HEK293 (cell line): ENCODE data around the gene PIK3R4.

Experiments used
- CTCF ChIA-PET: fragments of 350-600 bp; formaldehyde crosslinking; extraction: SDS; loops from one replicate; lab custom pipeline; 2021; ENCODE audit warnings: antibody characterized with exemption; lab: Yijun Ruan, JAX
- POLR2A ChIA-PET: fragments of 300-600 bp; formaldehyde crosslinking; extraction: SDS; loops from one replicate; lab custom pipeline; 2020; ENCODE audit warnings: antibody characterized with exemption, inconsistent platforms; lab: Yijun Ruan, JAX
- H3K27ac ChIP-seq: fragments of 200-500 bp; sonication (Bioruptor generic); 2 replicates; pipeline ENCODE4 v1.5.1; 2014; ENCODE audit warnings: low read depth, low read length, control low read depth, inconsistent platforms; ENCODE audit errors: extremely low read depth
- H3K36me3 ChIP-seq, 2 experiments: fragments of 200-500 bp in 1 of 2; sonication (Bioruptor generic) in 1 of 2; 1 replicate in 1 of 2; 2 replicates in 1 of 2; pipeline ENCODE4 v1.5.1; 2014 to 2017; ENCODE audit warnings: inconsistent platforms in 2 of 2, low read length in 2 of 2; ENCODE audit not compliant: control insufficient read depth in 2 of 2, insufficient read depth in 1 of 2
- H3K4me1 ChIP-seq: fragments of 200-500 bp; sonication (Bioruptor generic); 2 replicates; pipeline ENCODE4 v1.5.1; 2014; ENCODE audit warnings: mild to moderate bottlenecking, low read length, inconsistent platforms; ENCODE audit not compliant: control insufficient read depth, insufficient read depth
- H3K4me3 ChIP-seq: 2 replicates; pipeline ENCODE4 v1.5.1; 2011; ENCODE audit warnings: low read depth, mild to moderate bottlenecking, control low read depth, low read length, moderate library complexity
- H3K9me3 ChIP-seq: fragments of 200-500 bp; sonication (Bioruptor generic); 2 replicates; pipeline ENCODE4 v1.5.1; 2014; ENCODE audit warnings: low read depth, low read length, inconsistent platforms; ENCODE audit not compliant: control insufficient read depth, insufficient read depth
- ATF2 ChIP-seq: fragments of 450-650 bp; formaldehyde crosslinking; IDR thresholded peaks from 2 replicates; pipeline ENCODE4 v1.5.1; 2016; ENCODE audit warnings: missing biosample characterization, missing genetic modification characterization, low read depth
- GLIS1 ChIP-seq: fragments of 450-650 bp; formaldehyde crosslinking; IDR thresholded peaks from 2 replicates; pipeline ENCODE4 v1.5.1; 2016; ENCODE audit warnings: missing biosample characterization, missing genetic modification characterization
- GLIS2 ChIP-seq: fragments of 450-650 bp; formaldehyde crosslinking; IDR thresholded peaks from 2 replicates; pipeline ENCODE4 v1.5.1; 2016; ENCODE audit warnings: missing biosample characterization, missing genetic modification characterization
- SALL2 ChIP-seq: fragments of 450-650 bp; formaldehyde crosslinking; IDR thresholded peaks from 2 replicates; pipeline ENCODE4 v1.5.0; 2017; ENCODE audit warnings: missing biosample characterization, mild to moderate bottlenecking, missing genetic modification characterization, borderline replicate concordance
- SETDB1 ChIP-seq: IDR thresholded peaks from one replicate; pipeline ENCODE4 v1.6.1; 2017; ENCODE audit warnings: mild to moderate bottlenecking, low read length, moderate library complexity, mixed read lengths; ENCODE audit not compliant: insufficient read length
- ZBTB21 ChIP-seq: fragments of 450-650 bp; formaldehyde crosslinking; IDR thresholded peaks from 2 replicates; pipeline ENCODE4 v1.5.1; 2017; ENCODE audit warnings: missing biosample characterization, missing genetic modification characterization
- ZFHX2 ChIP-seq: fragments of 450-650 bp; formaldehyde crosslinking; conservative IDR thresholded peaks from 2 replicates; pipeline ENCODE4 v1.5.1; 2016; ENCODE audit warnings: missing biosample characterization, missing genetic modification characterization
- ZNF10 ChIP-seq: fragments of 450-650 bp; formaldehyde crosslinking; IDR thresholded peaks from 2 replicates; pipeline ENCODE4 v1.5.1; 2017; ENCODE audit warnings: missing biosample characterization, missing genetic modification characterization
- ZNF23 ChIP-seq: fragments of 450-650 bp; formaldehyde crosslinking; IDR thresholded peaks from 2 replicates; pipeline ENCODE4 v1.5.1; 2016; ENCODE audit warnings: missing biosample characterization, missing genetic modification characterization, borderline replicate concordance
- ZNF280D ChIP-seq: fragments of 450-650 bp; formaldehyde crosslinking; IDR thresholded peaks from 2 replicates; pipeline ENCODE4 v1.5.1; 2016; ENCODE audit warnings: missing biosample characterization, missing genetic modification characterization
- ZNF302 ChIP-seq: fragments of 450-650 bp; formaldehyde crosslinking; IDR thresholded peaks from 2 replicates; pipeline ENCODE4 v1.5.1; 2016; ENCODE audit warnings: missing biosample characterization, missing genetic modification characterization, low read depth
- ZNF324 ChIP-seq: fragments of 450-650 bp; formaldehyde crosslinking; IDR thresholded peaks from 2 replicates; pipeline ENCODE4 v1.5.1; 2016; ENCODE audit warnings: missing biosample characterization, missing genetic modification characterization
- ZNF366 ChIP-seq: fragments of 450-650 bp; formaldehyde crosslinking; conservative IDR thresholded peaks from 2 replicates; pipeline ENCODE4 v1.5.1; 2016; ENCODE audit warnings: missing biosample characterization, missing genetic modification characterization
- ZNF398 ChIP-seq: fragments of 450-650 bp; formaldehyde crosslinking; IDR thresholded peaks from 2 replicates; pipeline ENCODE4 v1.5.1; 2017; ENCODE audit warnings: missing biosample characterization, missing genetic modification characterization
- ZNF426 ChIP-seq: fragments of 450-650 bp; formaldehyde crosslinking; IDR thresholded peaks from 2 replicates; pipeline ENCODE4 v1.5.1; 2017; ENCODE audit warnings: missing biosample characterization, missing genetic modification characterization, mild to moderate bottlenecking, inconsistent platforms, moderate library complexity
- ZNF473 ChIP-seq: fragments of 450-650 bp; formaldehyde crosslinking; IDR thresholded peaks from 2 replicates; pipeline ENCODE4 v1.5.1; 2017; ENCODE audit warnings: missing biosample characterization, missing genetic modification characterization
- ZNF48 ChIP-seq: fragments of 450-650 bp; formaldehyde crosslinking; IDR thresholded peaks from 2 replicates; pipeline ENCODE4 v1.5.1; 2016; ENCODE audit warnings: missing biosample characterization, missing genetic modification characterization
- ZNF514 ChIP-seq: fragments of 450-650 bp; formaldehyde crosslinking; IDR thresholded peaks from 2 replicates; pipeline ENCODE4 v1.5.1; 2016; ENCODE audit warnings: missing biosample characterization, missing genetic modification characterization
- ZNF518A ChIP-seq: fragments of 450-650 bp; formaldehyde crosslinking; conservative IDR thresholded peaks from 2 replicates; pipeline ENCODE4 v1.5.1; 2016; ENCODE audit warnings: low read depth, missing biosample characterization, missing genetic modification characterization
- ZNF629 ChIP-seq: fragments of 450-650 bp; formaldehyde crosslinking; IDR thresholded peaks from 2 replicates; pipeline ENCODE4 v1.5.1; 2017; ENCODE audit warnings: missing biosample characterization, missing genetic modification characterization
- ZNF785 ChIP-seq: fragments of 450-650 bp; formaldehyde crosslinking; IDR thresholded peaks from 2 replicates; pipeline ENCODE4 v1.5.1; 2016; ENCODE audit warnings: missing biosample characterization, missing genetic modification characterization
- ZXDB ChIP-seq: fragments of 450-650 bp; formaldehyde crosslinking; IDR thresholded peaks from 2 replicates; pipeline ENCODE4 v1.5.1; 2016; ENCODE audit warnings: missing biosample characterization, missing genetic modification characterization

PIK3R4 gene

DNA sequence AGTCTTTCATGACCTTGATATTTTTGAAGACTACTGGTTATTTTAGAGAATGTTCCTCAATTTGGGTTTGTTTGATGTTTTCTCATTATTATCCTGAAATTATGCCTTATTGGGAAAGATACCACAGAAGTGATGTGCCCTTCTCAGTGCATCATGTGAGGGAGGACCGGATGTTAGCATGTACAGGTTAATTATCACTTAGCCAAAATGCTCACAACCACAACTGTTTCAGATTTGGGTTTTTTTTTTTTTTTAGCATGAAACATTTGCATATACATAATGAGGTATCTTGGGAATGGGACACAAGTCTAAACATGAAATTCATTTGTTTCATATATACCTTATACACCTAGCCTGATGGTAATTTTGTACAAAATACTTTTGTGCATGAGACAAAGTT lies 59.8 kb downstream of the PIK3R4 start (continued):
- TF ChIP-seq ZNF518A (tag by site-specific recombination) (no peak), GLIS2 (tag by site-specific recombination) (no peak), ZXDB (no peak)
- TF ChIP-seq, all 188 proteins: peak for 0

GRCh38 chr3:130682131-130682530 lies 64.5 kb downstream of the PIK3R4 start:
- Histone ChIP-seq H3K4me1 (no peaks in the 10 kb centered on the region), H3K4me3 (no peak overlapping the region), H3K9me3 (no peaks in the 10 kb centered on the region), H3K36me3 (peaks cover 16 to 80% of the 10 kb centered on the region in 2 experiments), H3K27ac (no peak overlapping the region)
- POLR2A ChIA-PET: no interaction called here
- TF ChIP-seq ZNF473 (no peak), ZNF23 (tag by site-specific recombination) (no peak), ZFHX2 (tag by site-specific recombination) (no peak), ZNF48 (no peak), SETDB1 (no peak), ZNF10 (tag by site-specific recombination) (no peak), SALL2 (tag by site-specific recombination) (no peak), ZNF785 (no peak), ZNF302 (tag by site-specific recombination) (no peak), ZNF280D (tag by site-specific recombination) (no peak), ZNF426 (tag by site-specific recombination) (no peak)
- CTCF ChIA-PET: no interaction called here

DNA sequence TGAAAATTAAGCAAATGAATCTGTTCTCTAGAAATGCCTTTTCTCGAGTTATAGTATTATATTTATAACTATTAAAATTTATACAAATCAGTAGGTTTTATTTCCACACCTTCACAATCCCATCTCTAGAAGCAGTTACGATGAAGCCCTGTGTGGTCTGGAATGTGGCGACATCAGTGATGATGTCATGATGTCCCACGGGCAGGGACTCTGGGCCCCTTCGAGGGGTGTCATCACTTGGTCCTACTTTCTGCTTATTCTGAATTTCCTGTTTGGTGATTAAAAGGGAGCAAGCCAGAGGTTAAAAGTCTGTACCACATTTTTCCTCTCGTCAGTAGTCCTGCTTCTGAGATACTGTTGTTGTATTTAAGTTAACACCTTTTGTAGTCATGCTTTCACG lies 67.4 kb downstream of the PIK3R4 start:
- Histone ChIP-seq H3K4me1 (no peaks in the 10 kb centered on the region), H3K36me3 (peaks cover 16 to 83% of the 10 kb centered on the region in 2 experiments), H3K4me3 (no peak overlapping the region), H3K27ac (no peak overlapping the region), H3K9me3 (no peaks in the 10 kb centered on the region)
- ChIA-PET CTCF (no interaction called here), POLR2A (no interaction called here)
- TF ChIP-seq ZNF324 (tag by site-specific recombination): no peak
- 0 out of 2 replicates have a peak, but pooled peaks have one; percentile 18 for TF ChIP-seq ZNF366
- TF ChIP-seq ATF2: peak; percentile 69
- peak; percentile 73; the same call in 1 of the 2 replicates for TF ChIP-seq ZBTB21 (tag by site-specific recombination)
- no peak for TF ChIP-seq ZNF398 (tag by site-specific recombination)
- no peak for TF ChIP-seq ZNF514 (tag by site-specific recombination)
- TF ChIP-seq ZNF629 (tag by site-specific recombination): peak; percentile 72
- peak; percentile 77 for TF ChIP-seq GLIS1
